ENCODE measurements around the gene NDUFAF8.

NDUFAF8 gene

DNA sequence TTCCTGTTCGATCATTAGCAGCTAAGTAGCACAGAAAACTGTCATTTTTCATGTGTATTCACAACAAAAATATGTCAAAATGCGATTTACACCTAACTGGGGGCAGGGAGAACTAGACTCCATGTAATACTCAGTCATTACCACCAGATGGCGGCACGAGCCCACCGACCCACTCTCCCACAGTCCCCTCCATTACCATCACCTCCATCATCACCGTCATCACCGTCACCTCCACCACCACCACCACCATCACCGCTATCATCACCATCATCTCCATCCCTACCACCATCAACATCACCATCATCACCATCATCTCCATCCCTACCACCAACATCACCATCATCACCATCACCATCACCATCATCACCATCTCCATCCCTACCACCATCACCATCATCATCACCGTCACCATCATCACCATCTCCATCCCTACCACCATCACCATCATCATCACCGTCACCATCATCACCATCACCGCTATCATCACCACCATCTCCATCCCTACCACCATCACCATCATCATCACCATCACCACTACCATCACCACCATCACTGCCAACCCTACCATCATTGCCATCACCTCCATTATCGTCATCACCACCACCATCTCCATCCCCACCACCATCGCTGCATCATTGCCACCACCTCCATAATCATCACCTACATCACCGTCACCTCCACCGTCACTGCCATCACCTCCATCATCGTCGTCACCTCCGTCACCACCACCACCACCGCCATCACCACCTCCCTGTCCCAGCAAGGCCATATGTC is 14.4 kb downstream of the NDUFAF8 start:
- DNase-seq, result peak; percentile 73

- no peak for DNase-seq
Observed at GRCh38 chr17:81254955-81255717, 16.0 kb downstream of the NDUFAF8 start.

GRCh38 chr17:81256616-81257015 is 17.5 kb downstream of the NDUFAF8 start:
- DNase-seq, result no peak

- no peak for DNase-seq
Observed at GRCh38 chr17:81257533-81257932, 18.4 kb downstream of the NDUFAF8 start.

- no peak for DNase-seq
Observed at GRCh38 chr17:81258292-81258691, 19.2 kb downstream of the NDUFAF8 start.

- no peak for DNase-seq
Observed at GRCh38 chr17:81259058-81259605, 20.0 kb downstream of the NDUFAF8 start.

DNA sequence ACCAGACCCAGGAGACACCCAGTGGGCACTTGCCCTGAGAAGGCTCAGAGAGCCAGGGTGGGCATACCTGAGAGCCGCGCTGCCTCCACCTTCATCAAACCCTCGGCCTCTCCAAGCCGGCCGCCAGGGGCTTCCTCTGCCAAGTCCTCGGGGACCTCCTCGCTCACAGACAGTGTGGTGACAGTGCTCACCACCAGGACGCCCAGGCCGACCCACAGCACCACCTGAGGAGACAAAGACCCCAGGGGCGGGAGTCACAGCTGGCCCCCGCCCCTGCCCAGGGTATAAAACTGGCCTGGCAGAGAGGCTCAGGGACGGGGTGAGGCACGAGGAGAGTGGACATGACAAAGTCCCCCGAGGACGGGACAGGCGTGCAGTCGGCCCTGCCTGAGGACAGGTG is 21.1 kb downstream of the NDUFAF8 start:
- no peak for DNase-seq

DNA sequence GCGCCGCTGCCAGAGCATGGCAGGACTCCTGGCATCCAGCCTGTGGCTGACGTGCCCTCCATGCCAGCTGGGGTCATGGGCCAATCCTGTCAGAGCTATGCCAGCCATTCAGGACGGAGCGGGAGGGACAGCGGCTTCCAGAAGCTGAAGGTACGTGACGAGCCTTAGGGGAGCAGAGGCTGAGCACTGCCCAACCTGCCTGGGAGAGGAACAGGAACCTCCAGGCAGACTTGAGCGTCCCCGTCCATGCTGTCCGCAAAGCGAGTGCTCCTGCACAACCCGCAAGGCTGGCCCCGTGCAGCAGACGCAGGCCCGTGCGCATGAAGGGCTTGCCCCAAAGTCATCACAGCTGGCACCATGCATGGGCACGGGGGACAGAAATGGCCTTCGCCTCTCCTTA is 21.5 kb downstream of the NDUFAF8 start:
- DNase-seq, result no peak

DNA sequence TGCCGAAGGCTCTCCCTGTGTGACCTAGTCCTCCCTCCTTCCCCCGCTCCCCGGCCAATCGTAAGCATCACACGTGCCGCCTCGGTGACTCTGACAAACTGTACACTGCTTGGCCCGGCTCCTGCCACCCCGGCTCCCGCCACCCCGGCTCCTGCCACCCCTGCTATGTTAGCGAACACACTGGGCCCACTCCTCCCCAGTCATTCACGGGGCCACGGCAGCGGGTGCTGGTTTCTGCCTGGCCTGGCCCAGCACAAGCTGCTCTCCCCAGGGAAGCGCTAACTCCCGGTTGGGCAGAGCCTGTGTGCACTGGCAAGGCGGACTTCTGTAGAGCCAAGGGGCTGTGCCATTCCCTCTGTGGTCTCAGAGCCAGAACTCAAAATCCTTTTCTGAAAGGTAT is 22.0 kb downstream of the NDUFAF8 start:
- DNase-seq, result no peak

GRCh38 chr17:81261582-81262336 is 22.6 kb downstream of the NDUFAF8 start:
- no peak for DNase-seq

DNA sequence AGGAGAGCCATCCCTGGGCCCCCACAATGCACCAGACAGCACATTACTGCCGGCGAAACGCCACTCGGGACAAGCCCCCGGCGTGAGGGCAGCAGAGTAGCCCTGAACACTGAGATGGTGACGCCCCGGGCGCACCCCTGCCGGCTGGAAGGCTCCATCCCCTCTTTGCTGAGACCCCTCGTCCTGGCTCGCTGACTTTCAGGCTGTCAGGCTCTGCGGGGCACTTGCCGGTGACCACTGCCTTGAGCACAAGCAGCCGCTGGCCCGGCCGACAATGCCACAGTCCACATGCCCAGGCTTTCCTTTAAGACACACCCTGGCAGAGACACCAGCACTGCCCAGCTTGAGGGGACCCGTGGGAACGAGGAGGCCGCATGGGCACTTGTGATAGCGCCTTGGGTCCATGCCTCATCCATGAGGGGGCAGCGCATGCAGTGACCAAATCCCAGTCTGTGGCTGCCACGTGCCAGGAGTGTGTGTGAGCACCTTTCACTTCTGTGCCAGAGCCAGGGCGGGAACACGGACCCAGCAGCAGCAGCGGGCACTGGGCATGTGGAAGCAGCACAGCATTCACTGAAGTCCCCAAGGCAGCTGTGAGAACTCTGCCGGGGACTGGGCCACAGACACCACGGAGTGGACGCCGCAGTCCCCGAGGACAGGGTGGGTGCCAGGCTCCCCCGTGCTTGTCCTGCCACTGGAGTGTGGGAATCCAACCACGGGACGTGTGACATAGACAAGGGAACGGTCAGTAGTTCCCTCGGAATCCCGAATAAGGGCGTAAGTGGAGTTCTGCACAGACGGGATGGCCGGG is 24.5 kb downstream of the NDUFAF8 start:
- DNase-seq, result no peak

DNA sequence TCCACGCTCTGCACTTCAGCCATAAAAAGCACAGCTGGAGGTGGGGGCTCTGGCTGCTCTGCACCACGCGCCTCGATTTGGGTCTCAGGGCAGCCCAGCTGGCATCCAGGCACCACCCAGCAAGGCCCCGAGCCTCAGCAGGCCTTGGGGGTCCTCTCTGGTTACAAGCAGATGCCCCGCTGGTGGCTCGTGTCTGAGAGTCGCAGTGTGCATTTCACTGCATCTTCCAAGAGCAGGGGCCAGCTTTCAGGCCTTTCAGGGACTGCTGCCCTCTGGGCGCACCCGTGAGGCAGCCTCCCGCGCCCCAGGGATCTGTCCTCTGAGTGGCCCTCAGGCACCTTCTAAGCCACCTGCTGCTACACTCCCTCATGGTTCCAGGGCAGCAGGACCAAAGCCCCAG is 25.5 kb downstream of the NDUFAF8 start:
- no peak for DNase-seq

GRCh38 chr17:81265576-81265975 is 26.5 kb downstream of the NDUFAF8 start:
- DNase-seq, result no peak

GRCh38 chr17:81267390-81268067 is 28.4 kb downstream of the NDUFAF8 start:
- no peak for DNase-seq

GRCh38 chr17:81270279-81270678 is 31.2 kb downstream of the NDUFAF8 start:
- no peak for DNase-seq

- no peak for DNase-seq
Observed at GRCh38 chr17:81271226-81271625, 32.1 kb downstream of the NDUFAF8 start.

GRCh38 chr17:81272616-81273015 is 33.5 kb downstream of the NDUFAF8 start:
- DNase-seq, result no peak

GRCh38 chr17:81273698-81274470 is 34.8 kb downstream of the NDUFAF8 start:
- no peak for DNase-seq

DNA sequence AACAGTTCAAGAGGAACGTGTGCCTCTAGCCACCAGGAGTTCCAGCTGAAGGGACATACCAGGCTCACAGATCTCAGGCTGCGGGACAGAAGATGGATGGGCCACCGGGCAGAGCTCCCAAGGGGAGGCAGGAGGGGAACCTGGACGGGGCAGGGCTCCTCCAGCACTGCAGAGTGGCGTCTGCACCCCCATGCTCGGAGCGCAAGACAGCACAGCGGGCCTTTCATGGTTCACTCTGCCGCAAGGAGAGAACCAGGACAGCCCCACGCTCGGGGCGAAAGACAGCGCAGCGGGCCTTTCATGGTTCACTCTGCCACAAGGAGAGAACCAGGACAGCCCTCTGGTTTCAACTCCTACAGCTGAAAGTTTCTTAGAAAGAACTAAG is 35.3 kb downstream of the NDUFAF8 start:
- no peak for DNase-seq

- DNase-seq, result no peak
Observed at GRCh38 chr17:81276781-81277180, 37.7 kb downstream of the NDUFAF8 start.

DNA sequence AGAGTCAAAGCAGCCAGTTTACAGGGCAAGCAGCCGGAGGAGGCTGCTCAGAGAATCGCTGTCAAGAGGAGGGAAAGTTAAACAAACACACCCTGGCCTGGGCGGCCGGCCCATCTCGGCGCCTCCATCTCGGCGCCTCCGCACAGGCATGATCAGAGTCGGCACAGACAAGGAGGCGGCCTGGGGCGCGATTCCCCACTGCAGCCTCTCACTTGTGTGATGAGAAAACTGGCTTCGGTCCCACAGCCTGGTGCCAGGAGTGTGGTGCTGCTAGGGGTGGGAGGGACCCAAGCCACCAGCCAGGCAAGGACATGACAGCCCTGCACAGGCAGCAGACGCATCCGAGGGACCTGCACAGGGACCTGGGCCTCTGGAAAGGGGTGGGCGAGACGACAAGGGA is 38.3 kb downstream of the NDUFAF8 start:
- DNase-seq, result no peak

All from CD4-positive, alpha-beta T cell treated with Interleukin-17A for 4 hours (primary cell).